ENCODE data around the gene AGBL4. TPM values are rescaled to one million over a fixed set of nuclear protein-coding genes. Genes with fewer than 3 reads are reported as not detected.

AGBL4 gene
- total RNA-seq, 2 experiments from 2014 or later, result not detected

DNA sequence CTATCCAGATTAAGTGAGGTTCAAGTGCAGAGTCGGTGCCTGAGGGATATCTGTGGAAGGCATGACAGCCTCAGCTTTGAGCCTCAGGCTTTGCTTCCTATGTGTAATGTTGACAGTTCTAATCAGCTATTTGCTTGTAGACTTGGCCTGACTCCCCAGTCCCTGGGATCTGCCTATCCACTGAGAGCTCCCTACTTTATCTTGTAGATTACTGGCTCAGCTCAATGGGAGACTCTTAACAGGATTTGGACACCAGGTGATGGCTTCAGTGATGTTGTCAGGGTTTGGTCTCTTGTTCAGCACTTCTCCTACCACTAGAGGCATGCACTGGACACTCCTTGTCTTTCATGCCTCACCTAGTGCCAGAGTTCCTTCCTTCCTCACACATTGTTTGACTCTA, 1120.5 kb downstream of the AGBL4 start:
- ChIA-PET CTCF (no interaction called here), POLR2A (no interaction called here)
- no peak overlapping the region for H3K4me3 Mint-ChIP-seq
- no peak for DNase-seq
- H3K4me1 Mint-ChIP-seq, result no peaks in the 10 kb centered on the region
- no peaks in the 10 kb centered on the region for H3K27me3 Mint-ChIP-seq
- no peaks in the 10 kb centered on the region for H3K9me3 Mint-ChIP-seq
- H3K27ac Mint-ChIP-seq, result no peak overlapping the region
- no peaks in the 10 kb centered on the region for H3K36me3 Mint-ChIP-seq (ENCODE audit: low read depth)

DNA sequence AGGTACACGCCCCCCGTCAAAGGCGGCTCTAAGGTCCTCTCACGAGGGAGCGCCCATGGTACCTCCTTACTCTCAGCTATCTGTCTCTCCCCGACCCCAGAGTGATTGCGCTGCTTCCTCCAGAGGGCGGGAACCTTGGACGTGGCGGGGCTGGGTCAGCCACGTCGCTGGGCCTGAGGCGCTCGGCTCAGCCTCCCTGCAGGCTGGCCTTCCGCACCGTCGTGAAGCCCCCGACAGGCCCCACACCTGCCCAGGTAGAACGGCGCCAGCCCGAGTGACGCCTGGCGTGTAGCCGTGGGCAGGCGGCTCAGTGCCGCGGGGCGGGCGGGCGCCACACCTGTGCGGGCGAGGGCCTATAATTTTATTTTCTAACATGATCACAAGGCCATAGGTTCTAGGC, 1124.9 kb downstream of the AGBL4 start:
- Mint-ChIP-seq H3K27ac (no peak overlapping the region), H3K36me3 (ENCODE audit: low read depth) (no peaks in the 10 kb centered on the region), H3K4me3 (no peak overlapping the region), H3K4me1 (no peaks in the 10 kb centered on the region), H3K27me3 (no peaks in the 10 kb centered on the region), H3K9me3 (no peaks in the 10 kb centered on the region)
- ChIA-PET CTCF (no interaction called here), POLR2A (no interaction called here)
- DNase-seq, result no peak

DNA sequence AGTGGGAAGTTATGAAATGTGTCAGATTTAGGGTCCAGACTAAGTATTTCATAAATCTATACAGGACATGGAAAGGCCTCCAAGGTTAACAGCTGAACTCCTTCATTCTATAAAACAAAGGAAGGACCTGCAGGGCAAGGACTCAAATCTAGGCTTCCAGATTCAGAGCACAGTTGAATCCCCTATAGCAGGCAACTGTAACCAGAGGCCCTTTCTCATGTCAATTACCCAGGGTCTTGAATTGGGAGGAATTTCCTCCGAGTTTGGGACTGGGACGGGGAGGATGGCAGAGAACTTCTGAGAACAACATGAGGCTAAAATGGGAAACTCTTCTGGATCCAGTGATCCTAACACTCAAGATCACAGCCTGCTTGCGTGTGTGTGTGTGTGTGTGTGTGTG, 1134.1 kb downstream of the AGBL4 start:
- CTCF ChIA-PET, result no interaction called here
- Mint-ChIP-seq H3K9me3 (peaks cover 4% of the 10 kb centered on the region), H3K4me1 (no peaks in the 10 kb centered on the region), H3K4me3 (no peak overlapping the region), H3K27me3 (no peaks in the 10 kb centered on the region), H3K27ac (no peak overlapping the region), H3K36me3 (ENCODE audit: low read depth) (no peaks in the 10 kb centered on the region)
- DNase-seq, result no peak
- POLR2A ChIA-PET, result no interaction called here

DNA sequence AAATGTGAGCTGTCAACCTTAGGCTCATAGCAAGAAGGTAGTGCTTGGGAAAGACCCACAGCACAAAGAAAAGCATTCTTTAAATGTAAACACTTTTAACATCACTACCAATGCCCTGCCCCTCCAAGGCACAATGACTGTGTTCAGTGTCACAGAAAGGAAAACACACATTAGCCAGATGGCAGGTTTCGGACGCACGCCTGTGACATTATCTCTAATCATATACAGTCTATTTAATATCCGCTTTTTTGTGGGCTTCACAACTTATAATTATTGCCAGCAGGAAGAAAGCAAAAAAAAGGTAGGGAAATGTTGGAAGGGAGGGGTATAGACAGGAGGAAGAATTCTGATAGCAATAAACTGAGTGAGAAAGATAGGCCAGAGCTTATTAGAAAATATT, 1134.7 kb downstream of the AGBL4 start:
- ChIA-PET POLR2A (no interaction called here), CTCF (no interaction called here)
- Mint-ChIP-seq H3K36me3 (ENCODE audit: low read depth) (no peaks in the 10 kb centered on the region), H3K27me3 (no peaks in the 10 kb centered on the region), H3K4me1 (no peaks in the 10 kb centered on the region), H3K27ac (no peak overlapping the region), H3K9me3 (peaks cover 4% of the 10 kb centered on the region), H3K4me3 (no peak overlapping the region)
- no peak for DNase-seq

DNA sequence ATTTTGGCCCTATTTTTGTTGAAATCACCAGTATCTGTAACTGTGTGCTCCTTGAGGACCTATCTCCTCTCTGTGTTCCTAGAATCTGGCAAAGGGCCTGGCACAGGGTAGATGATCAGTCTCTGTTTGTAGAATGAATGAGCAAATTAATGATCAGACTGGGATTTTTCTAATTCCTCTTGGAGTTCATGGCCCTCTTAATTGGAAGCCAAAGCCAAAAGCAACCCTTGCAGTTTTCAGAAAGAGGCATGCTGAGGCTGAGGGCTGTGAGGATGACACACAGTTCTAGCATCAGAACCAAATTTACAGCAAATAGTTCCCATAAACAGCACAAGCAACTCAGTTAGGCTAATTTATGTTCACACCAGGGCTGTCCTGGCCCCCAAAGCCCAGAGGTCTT, 1136.0 kb downstream of the AGBL4 start:
- Mint-ChIP-seq H3K27ac (no peak overlapping the region), H3K4me3 (no peak overlapping the region), H3K36me3 (ENCODE audit: low read depth) (no peaks in the 10 kb centered on the region), H3K27me3 (no peaks in the 10 kb centered on the region), H3K4me1 (no peaks in the 10 kb centered on the region), H3K9me3 (peaks cover under 1% of the 10 kb centered on the region)
- ChIA-PET POLR2A (no interaction called here), CTCF (no interaction called here)
- DNase-seq, result no peak

DNA sequence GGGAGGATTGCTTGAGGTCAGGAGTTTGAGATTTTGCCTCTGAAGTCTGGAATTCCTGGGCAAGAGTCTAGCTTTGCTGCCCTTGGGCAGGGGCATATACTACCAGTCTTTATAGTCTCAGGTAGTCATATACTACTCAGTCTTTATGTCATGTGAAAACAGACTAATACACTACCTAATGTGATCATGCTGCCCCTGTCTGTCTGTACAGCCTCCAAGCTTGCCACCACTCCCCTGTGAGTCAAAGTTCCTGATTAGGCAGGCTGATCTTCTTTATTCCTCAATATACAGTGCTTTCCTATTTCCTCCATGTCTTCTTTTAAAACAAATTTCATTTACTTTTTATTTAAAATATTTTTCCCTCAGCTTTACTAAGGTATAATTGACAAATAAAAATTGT, 1141.7 kb downstream of the AGBL4 start:
- POLR2A ChIA-PET, result no interaction called here
- no peak overlapping the region for H3K4me3 Mint-ChIP-seq
- H3K9me3 Mint-ChIP-seq, result no peaks in the 10 kb centered on the region
- H3K4me1 Mint-ChIP-seq, result no peaks in the 10 kb centered on the region
- CTCF ChIA-PET, result no interaction called here
- no peaks in the 10 kb centered on the region for H3K27me3 Mint-ChIP-seq
- no peaks in the 10 kb centered on the region for H3K36me3 Mint-ChIP-seq (ENCODE audit: low read depth)
- no peak for DNase-seq
- H3K27ac Mint-ChIP-seq, result no peak overlapping the region

DNA sequence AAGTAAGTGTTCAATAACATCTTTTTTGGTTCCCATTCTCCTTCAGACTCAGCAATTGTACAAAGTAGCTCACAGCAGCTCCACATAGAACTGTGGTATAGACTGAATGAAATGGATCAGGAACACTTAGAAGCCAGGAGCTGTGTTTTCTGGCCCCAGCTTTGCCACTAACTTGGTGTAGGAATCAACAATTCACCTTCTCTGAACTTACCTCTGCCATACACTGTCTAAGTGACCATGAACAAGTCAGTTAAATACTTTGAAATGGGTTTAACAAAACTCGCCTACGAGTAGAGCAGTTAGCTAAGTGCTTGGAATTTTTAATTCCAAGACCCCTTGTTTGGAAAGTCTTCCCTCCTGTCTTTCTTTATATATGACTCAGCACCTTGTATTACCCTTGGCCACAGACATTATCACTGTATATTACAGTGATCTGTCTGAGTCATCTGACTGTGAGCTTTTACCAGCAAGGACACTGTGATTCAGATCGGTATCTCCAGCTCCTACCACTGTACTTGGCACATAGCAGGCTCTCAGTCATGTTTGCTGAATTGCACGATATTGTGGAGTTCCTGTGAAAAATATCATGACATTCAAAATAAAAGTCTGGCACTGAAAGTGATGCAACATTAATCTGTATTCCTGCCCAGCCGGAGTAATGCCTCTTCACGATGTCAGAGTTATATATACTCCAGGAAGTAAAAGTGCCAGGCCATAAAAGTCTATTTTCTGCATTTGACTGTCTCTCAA, 1145.4 kb downstream of the AGBL4 start:
- Mint-ChIP-seq H3K4me1 (no peaks in the 10 kb centered on the region), H3K9me3 (no peaks in the 10 kb centered on the region), H3K27ac (no peak overlapping the region), H3K4me3 (no peak overlapping the region), H3K36me3 (ENCODE audit: low read depth) (no peaks in the 10 kb centered on the region), H3K27me3 (no peaks in the 10 kb centered on the region)
- POLR2A ChIA-PET, result no interaction called here
- CTCF ChIA-PET, result no interaction called here
- no peak for DNase-seq

DNA sequence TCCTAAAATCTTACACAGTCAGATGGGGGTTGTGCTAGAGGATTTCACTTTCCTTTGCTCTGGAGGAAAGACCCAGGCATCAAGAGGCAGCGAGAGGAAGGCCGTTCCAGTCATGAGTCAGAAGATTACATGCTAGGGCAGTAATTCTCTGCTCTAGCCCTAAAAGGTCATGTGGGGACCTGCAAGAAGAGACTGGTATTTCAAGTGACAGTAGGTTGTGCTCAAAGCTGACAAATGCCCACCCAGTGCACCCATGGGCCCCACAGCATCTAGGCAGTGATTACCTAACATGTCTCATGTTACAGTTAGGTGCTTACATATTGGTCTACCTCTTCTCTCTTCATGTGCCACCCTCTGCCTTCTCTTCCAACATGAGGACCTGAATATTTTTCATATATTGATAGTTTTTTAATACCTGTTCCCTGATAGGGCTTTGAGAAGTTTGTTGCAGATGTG, 1147.4 kb downstream of the AGBL4 start:
- no peaks in the 10 kb centered on the region for H3K27me3 Mint-ChIP-seq
- no peaks in the 10 kb centered on the region for H3K4me1 Mint-ChIP-seq
- ChIA-PET POLR2A (no interaction called here), CTCF (no interaction called here)
- DNase-seq, result no peak
- no peaks in the 10 kb centered on the region for H3K9me3 Mint-ChIP-seq
- no peak overlapping the region for H3K4me3 Mint-ChIP-seq
- no peaks in the 10 kb centered on the region for H3K36me3 Mint-ChIP-seq (ENCODE audit: low read depth)
- H3K27ac Mint-ChIP-seq, result no peak overlapping the region

DNA sequence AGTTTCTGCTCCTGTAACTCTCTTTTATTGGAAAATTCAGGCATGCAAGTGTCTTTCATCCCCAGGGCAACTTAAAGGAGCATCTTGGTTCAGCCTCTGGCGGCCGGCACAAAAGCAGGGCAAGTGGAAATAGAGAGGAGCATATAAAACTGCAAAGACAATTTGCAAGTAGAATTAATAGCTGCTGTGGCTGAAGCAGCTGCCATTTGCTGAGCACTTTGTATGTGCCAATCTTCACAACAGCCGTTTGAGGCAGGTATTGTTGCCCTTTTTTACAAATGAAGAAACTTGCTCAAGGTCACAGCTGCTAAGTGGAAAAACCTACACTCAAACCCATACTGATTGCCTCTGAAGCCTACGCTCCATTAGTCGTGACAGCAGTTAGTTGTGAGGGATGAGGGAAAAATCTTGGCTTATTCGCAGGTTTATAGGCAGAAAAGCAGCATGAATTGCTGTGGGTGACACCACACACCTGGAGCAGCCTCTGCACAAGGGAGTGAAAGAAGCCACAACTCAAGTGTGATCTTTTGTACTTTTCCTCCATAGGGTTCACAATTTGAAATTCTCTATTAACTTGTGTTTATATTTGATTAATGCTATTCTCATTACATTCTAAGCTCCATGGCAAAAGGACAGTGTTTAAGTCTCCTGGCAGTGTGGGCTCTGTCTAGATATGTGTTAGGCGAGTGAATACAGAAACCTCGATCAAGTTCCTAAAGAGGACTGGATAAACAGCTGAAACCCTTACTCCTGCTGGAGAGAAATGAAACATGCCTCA, 1148.0 kb downstream of the AGBL4 start:
- Mint-ChIP-seq H3K4me1 (no peaks in the 10 kb centered on the region), H3K4me3 (no peak overlapping the region), H3K27ac (no peak overlapping the region), H3K36me3 (ENCODE audit: low read depth) (no peaks in the 10 kb centered on the region), H3K27me3 (no peaks in the 10 kb centered on the region), H3K9me3 (no peaks in the 10 kb centered on the region)
- ChIA-PET CTCF (no interaction called here), POLR2A (no interaction called here)
- DNase-seq, result no peak

DNA sequence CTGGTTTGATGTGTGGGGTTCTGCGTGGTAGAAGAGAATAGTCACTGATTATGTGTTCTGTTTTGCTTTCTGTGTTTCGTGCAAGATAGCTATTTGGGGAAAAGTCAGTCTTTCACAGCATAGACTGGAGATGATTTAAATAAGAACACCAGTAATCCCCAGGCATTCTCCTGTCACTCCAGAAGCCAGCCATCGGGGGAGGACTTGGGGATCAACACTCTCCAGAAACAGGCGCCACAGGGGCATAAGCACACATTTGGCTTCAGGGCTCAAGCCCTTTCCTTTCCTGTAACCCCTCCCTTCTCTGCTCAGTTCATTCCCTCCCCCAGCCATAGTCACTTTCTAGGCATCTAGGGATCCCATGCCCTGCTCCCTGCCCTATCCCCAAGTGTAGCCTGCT, 1149.8 kb downstream of the AGBL4 start:
- H3K9me3 Mint-ChIP-seq, result no peaks in the 10 kb centered on the region
- no peak for DNase-seq
- H3K4me1 Mint-ChIP-seq, result no peaks in the 10 kb centered on the region
- no peak overlapping the region for H3K4me3 Mint-ChIP-seq
- ChIA-PET CTCF (no interaction called here), POLR2A (no interaction called here)
- H3K36me3 Mint-ChIP-seq (ENCODE audit: low read depth), result no peaks in the 10 kb centered on the region
- no peak overlapping the region for H3K27ac Mint-ChIP-seq
- H3K27me3 Mint-ChIP-seq, result no peaks in the 10 kb centered on the region

DNA sequence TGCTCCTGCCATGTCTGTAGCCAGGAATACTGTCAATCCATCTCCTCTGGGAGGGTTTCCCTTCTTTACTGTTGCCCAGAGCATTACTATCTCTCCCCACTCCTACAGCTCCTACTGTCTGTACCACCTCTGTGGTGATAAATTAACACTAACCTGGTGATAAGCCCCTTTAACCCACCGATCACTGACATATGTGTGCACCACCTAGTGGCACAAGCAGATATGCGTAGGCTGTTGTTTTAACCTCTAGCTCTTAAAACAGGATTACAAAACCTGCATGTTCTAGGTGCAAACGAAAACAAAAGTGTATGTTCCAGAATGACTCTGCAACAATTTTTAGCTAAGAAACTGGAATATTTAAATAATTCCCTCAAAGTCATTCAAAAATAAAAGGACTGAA, 1153.2 kb downstream of the AGBL4 start:
- Mint-ChIP-seq H3K36me3 (ENCODE audit: low read depth) (no peaks in the 10 kb centered on the region), H3K9me3 (no peaks in the 10 kb centered on the region), H3K27ac (no peak overlapping the region), H3K4me3 (no peak overlapping the region), H3K27me3 (no peaks in the 10 kb centered on the region), H3K4me1 (no peaks in the 10 kb centered on the region)
- ChIA-PET POLR2A (no interaction called here), CTCF (interaction anchor here (0.6 to 1.5 kb wide), 2 partner anchors 23 to 193 kb away, joined by 3 to 4 read pairs; no protein-coding TSS in a partner anchor)
- no peak for DNase-seq

DNA sequence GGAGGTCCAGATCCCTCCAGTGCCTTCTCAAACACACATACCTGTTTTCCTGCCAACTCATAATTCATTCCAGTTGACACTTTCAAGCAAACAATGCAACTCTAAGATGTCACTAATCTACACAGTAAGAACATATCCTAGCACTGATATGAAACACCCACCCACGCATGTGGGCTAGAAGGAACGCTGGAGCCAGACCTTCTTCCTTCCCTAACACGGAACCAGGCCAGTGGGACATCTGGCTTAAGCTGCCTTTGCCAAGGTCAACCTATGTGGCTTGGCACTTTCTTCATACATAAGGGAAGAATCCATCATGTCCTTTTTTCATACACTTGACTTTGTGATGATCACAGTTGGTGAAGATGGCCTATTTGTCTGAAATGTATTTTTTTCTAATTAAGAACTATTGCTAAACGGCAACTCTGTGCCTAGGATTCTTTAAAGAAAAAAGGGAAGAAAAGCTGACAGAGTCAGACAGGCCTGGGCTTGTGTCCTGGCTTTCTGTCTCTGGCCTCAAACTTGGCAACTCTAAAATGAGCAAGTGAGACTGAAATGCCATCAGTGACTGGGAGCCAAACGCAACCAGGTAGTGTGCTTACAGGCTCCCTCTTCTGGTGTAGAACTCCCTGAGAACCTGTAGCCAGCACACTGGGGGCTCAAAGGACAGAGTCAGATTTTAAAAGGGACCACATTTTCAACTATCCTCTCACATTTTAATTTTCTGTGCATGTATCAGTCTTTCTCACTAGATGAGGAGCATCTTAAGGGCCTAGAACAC, 1154.4 kb downstream of the AGBL4 start:
- Mint-ChIP-seq H3K36me3 (ENCODE audit: low read depth) (no peaks in the 10 kb centered on the region), H3K27ac (no peak overlapping the region), H3K27me3 (no peaks in the 10 kb centered on the region), H3K4me1 (no peaks in the 10 kb centered on the region), H3K4me3 (no peak overlapping the region), H3K9me3 (no peaks in the 10 kb centered on the region)
- ChIA-PET POLR2A (no interaction called here), CTCF (no interaction called here)
- no peak for DNase-seq

DNA sequence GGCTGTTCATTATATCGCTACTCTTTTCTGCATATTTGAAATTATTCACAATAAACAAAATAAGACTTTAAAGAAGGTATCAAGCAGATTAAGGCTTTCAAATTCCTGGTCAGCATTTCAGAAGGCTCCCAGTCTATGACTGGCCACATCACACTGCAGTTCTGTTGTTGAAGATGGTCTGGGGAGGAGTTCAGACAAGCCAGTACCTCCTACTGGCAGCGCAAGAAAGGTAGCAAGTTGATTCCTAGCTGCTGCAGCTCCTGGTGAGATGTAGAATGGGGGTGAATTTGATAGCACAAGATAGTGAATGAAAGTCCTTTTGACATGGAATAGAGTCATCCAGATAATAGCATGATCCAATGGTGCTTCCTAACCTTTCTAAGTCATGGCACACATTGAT, 1158.8 kb downstream of the AGBL4 start:
- ChIA-PET CTCF (no interaction called here), POLR2A (no interaction called here)
- H3K36me3 Mint-ChIP-seq (ENCODE audit: low read depth), result no peaks in the 10 kb centered on the region
- no peak overlapping the region for H3K4me3 Mint-ChIP-seq
- H3K27me3 Mint-ChIP-seq, result no peaks in the 10 kb centered on the region
- H3K9me3 Mint-ChIP-seq, result no peaks in the 10 kb centered on the region
- H3K27ac Mint-ChIP-seq, result no peak overlapping the region
- no peaks in the 10 kb centered on the region for H3K4me1 Mint-ChIP-seq
- no peak for DNase-seq
